Measurements from ENCODE around the gene CUL9.

Gene CUL9

GRCh38 chr6:43221046-43221972 is 39.3 kb downstream of the CUL9 start:
- H3K27ac ChIP-seq (replicated peaks) = no peak overlapping the region
- no peaks in the 10 kb centered on the region for H3K27me3 ChIP-seq (ENCODE audit: insufficient read depth, poor library complexity, severe bottlenecking)
- no peak overlapping the region for H3K4me3 ChIP-seq (replicated peaks; ENCODE audit: insufficient read depth, low read length)
- DNase-seq (ENCODE audit: low read depth in 1 of 2, low spot score in 1 of 2) = no peak
- TF ChIP-seq SPI1 (IDR thresholded peaks at IDR 0.05; ENCODE audit: borderline replicate concordance, low read depth) (no peak), POLR2AphosphoS5 (IDR thresholded peaks at IDR 0.05; ENCODE audit: low read depth) (peak; percentile 32; the same call in 1 of the 2 replicates)

GRCh38 chr6:43222418-43223059 is 40.5 kb downstream of the CUL9 start:
- TF ChIP-seq POLR2AphosphoS5 (IDR thresholded peaks at IDR 0.05; ENCODE audit: low read depth) = peak; percentile 43
- TF ChIP-seq CTCF (IDR thresholded peaks at IDR 0.05; ENCODE audit: insufficient read depth, low read length) = no peak
- H3K4me3 ChIP-seq (replicated peaks; ENCODE audit: insufficient read depth, low read length) = no peak overlapping the region
- no peak for DNase-seq (ENCODE audit: low read depth in 1 of 2, low spot score in 1 of 2)
- H3K27ac ChIP-seq (replicated peaks) = no peak overlapping the region
- no peaks in the 10 kb centered on the region for H3K27me3 ChIP-seq (ENCODE audit: insufficient read depth, poor library complexity, severe bottlenecking)

- no peak for DNase-seq (ENCODE audit: low read depth in 1 of 2, low spot score in 1 of 2)
- Histone ChIP-seq H3K27ac (replicated peaks) (no peak overlapping the region), H3K4me3 (replicated peaks; ENCODE audit: insufficient read depth, low read length) (no peak overlapping the region)
Observed at GRCh38 chr6:43223175-43223574, 41.2 kb downstream of the CUL9 start.

GRCh38 chr6:43226192-43226851 is 44.3 kb downstream of the CUL9 start:
- no peak for TF ChIP-seq SPI1 (IDR thresholded peaks at IDR 0.05; ENCODE audit: borderline replicate concordance, low read depth)
- no peak for TF ChIP-seq REST (IDR thresholded peaks at IDR 0.05; ENCODE audit: insufficient replicate concordance, low read depth)
- no peak for TF ChIP-seq POLR2AphosphoS5 (IDR thresholded peaks at IDR 0.05; ENCODE audit: low read depth)
- TF ChIP-seq GABPA (IDR thresholded peaks at IDR 0.05; ENCODE audit: low read depth) = no peak
- no peak for TF ChIP-seq CTCF (IDR thresholded peaks at IDR 0.05; ENCODE audit: insufficient read depth, low read length)
- DNase-seq (ENCODE audit: low read depth in 1 of 2, low spot score in 1 of 2) = no peak
- Histone ChIP-seq H3K27me3 (ENCODE audit: insufficient read depth, poor library complexity, severe bottlenecking) (no peaks in the 10 kb centered on the region), H3K27ac (replicated peaks) (no peak overlapping the region), H3K4me3 (replicated peaks; ENCODE audit: insufficient read depth, low read length) (no peak overlapping the region)

More at GRCh38 chr6:43223175-43223574, 41.2 kb downstream of the CUL9 start:
- H3K27me3 ChIP-seq (ENCODE audit: insufficient read depth, poor library complexity, severe bottlenecking) = no peaks in the 10 kb centered on the region
- TF ChIP-seq POLR2AphosphoS5 (IDR thresholded peaks at IDR 0.05; ENCODE audit: low read depth) (0 out of 2 replicates have a peak, but pooled peaks have one; percentile 10), SPI1 (IDR thresholded peaks at IDR 0.05; ENCODE audit: borderline replicate concordance, low read depth) (no peak), GABPA (IDR thresholded peaks at IDR 0.05; ENCODE audit: low read depth) (no peak)

Measured in HL-60 (cell line).